ENCODE data around the gene HOMEZ.

HOMEZ gene

GRCh38 chr14:23306412-23307145 is 20.6 kb upstream of the HOMEZ start, which contains the start of gene BCL2L2:
BCL2L2 (plus strand) TSS chr14:23306833; CDS start chr14:23307768, 935 bp downstream.
- TF ChIP-seq CTCF (conservative IDR thresholded peaks at IDR 0.05; ENCODE audit: low read length): no peak
- peak within 1 kb of the TSS; percentile 95 for H3K4me3 ChIP-seq (ENCODE audit: low read length)
- peak; percentile 85 for DNase-seq (ENCODE audit: low read depth)

GRCh38 chr14:23302290-23303225 is 16.6 kb upstream of the HOMEZ start, which contains the start of gene PPP1R3E:
PPP1R3E (minus strand) TSS chr14:23302859; CDS start chr14:23302576, 283 bp downstream.
- TF ChIP-seq CTCF (conservative IDR thresholded peaks at IDR 0.05; ENCODE audit: low read length): no peak

GRCh38 chr14:23301969-23302289 is 16.0 kb upstream of the HOMEZ start:
- TF ChIP-seq CTCF (conservative IDR thresholded peaks at IDR 0.05; ENCODE audit: low read length): no peak
- H3K4me3 ChIP-seq (ENCODE audit: low read length): peak overlapping the region; percentile 74
- no peak for DNase-seq (ENCODE audit: low read depth)

More at GRCh38 chr14:23302290-23303225, 16.6 kb upstream of the HOMEZ start, which contains the start of gene PPP1R3E:
- DNase-seq (ENCODE audit: low read depth): peak; percentile 36
- H3K4me3 ChIP-seq (ENCODE audit: low read length): peak within 1 kb of the TSS; percentile 74

- peak; percentile 98 for DNase-seq (ENCODE audit: low read depth)
- peak; percentile 57 for TF ChIP-seq CTCF (conservative IDR thresholded peaks at IDR 0.05; ENCODE audit: low read length)
- H3K4me3 ChIP-seq (ENCODE audit: low read length): peak overlapping the region; percentile 85
Measured at GRCh38 chr14:23301288-23301968, 15.5 kb upstream of the HOMEZ start.

GRCh38 chr14:23300687-23301223 is 14.8 kb upstream of the HOMEZ start:
- no peak for DNase-seq (ENCODE audit: low read depth)
- H3K4me3 ChIP-seq (ENCODE audit: low read length): peak overlapping the region; percentile 85
- TF ChIP-seq CTCF (conservative IDR thresholded peaks at IDR 0.05; ENCODE audit: low read length): no peak

- peak overlapping the region; percentile 85 for H3K4me3 ChIP-seq (ENCODE audit: low read length)
- DNase-seq (ENCODE audit: low read depth): no peak
- TF ChIP-seq CTCF (conservative IDR thresholded peaks at IDR 0.05; ENCODE audit: low read length): no peak
Measured at GRCh38 chr14:23299986-23300686, 14.2 kb upstream of the HOMEZ start.
